ENCODE measurements around the gene B3GNT3.

Gene B3GNT3

GRCh38 chr19:17790059-17790780 is 4.7 kb upstream of the B3GNT3 start:
- Histone ChIP-seq H3K9me3 (ENCODE audit: control insufficient read depth, low read length) (no peaks in the 10 kb centered on the region), H3K4me3 (ENCODE audit: insufficient read depth in 1 of 2, low read depth in 1 of 2, low read length in 2 of 2) (no peak overlapping the region), H3K23ac (ENCODE audit: low read length in 2 of 2) (no peak overlapping the region), H3K4me1 (ENCODE audit: control insufficient read depth, insufficient read depth, low read depth, low read length) (peaks cover 7% of the 10 kb centered on the region), H3K9ac (ENCODE audit: low read length) (no peak overlapping the region), H3K14ac (ENCODE audit: low read length in 2 of 2) (no peak overlapping the region), H2BK5ac (ENCODE audit: low read depth, low read length, poor library complexity, severe bottlenecking) (no peak overlapping the region), H3K79me1 (replicated peaks; ENCODE audit: low read length, poor library complexity, severe bottlenecking) (no peaks in the 10 kb centered on the region), H2BK15ac (ENCODE audit: low read depth, poor library complexity, severe bottlenecking) (no peak overlapping the region), H4K91ac (ENCODE audit: low read length) (no peak overlapping the region), H3K36me3 (ENCODE audit: control insufficient read depth in 1 of 2, insufficient read depth in 2 of 2, low read depth in 1 of 2, low read length in 2 of 2) (no peaks in the 10 kb centered on the region), H2AFZ (ENCODE audit: low read depth, low read length) (no peak overlapping the region), H2AK5ac (ENCODE audit: low read length, severe bottlenecking) (no peak overlapping the region), H2BK12ac (ENCODE audit: low read length in 2 of 2) (no peak overlapping the region), H3K18ac (ENCODE audit: low read depth in 1 of 2, low read length in 2 of 2) (no peak overlapping the region), H3K27me3 (ENCODE audit: control insufficient read depth in 1 of 2, insufficient read depth in 1 of 2, low read length in 2 of 2) (peaks cover 24 to 42% of the 10 kb centered on the region in 2 experiments), H3K4me2 (ENCODE audit: low read length, poor library complexity, severe bottlenecking) (no peak overlapping the region), H4K8ac (ENCODE audit: low read length) (no peak overlapping the region), H2BK120ac (ENCODE audit: low read depth, low read length) (no peak overlapping the region), H3K27ac (ENCODE audit: low read length, poor library complexity, severe bottlenecking) (no peak overlapping the region), H3K4ac (ENCODE audit: low read depth in 1 of 2, low read length in 2 of 2) (no peak overlapping the region)
- WGBS, result 71% methylated on average over 5 of the region's 6 CpGs
- DNase-seq, result no peak

GRCh38 chr19:17794412-17794730 is 567 bp upstream of the B3GNT3 start:
- H4K91ac ChIP-seq (ENCODE audit: low read length), result no peak overlapping the region
- WGBS, result 54% methylated on average over 9 of the region's 9 CpGs
- no peak overlapping the region for H2AK5ac ChIP-seq (ENCODE audit: low read length, severe bottlenecking)
- no peaks in the 10 kb centered on the region for H3K79me1 ChIP-seq (replicated peaks; ENCODE audit: low read length, poor library complexity, severe bottlenecking)
- H3K9me3 ChIP-seq (ENCODE audit: control insufficient read depth, low read length), result no peaks in the 10 kb centered on the region
- H3K27ac ChIP-seq (ENCODE audit: low read length, poor library complexity, severe bottlenecking), result no peak overlapping the region
- peaks cover 49 to 68% of the 10 kb centered on the region in 2 experiments for H3K27me3 ChIP-seq (ENCODE audit: control insufficient read depth in 1 of 2, insufficient read depth in 1 of 2, low read length in 2 of 2)
- H3K18ac ChIP-seq (ENCODE audit: low read depth in 1 of 2, low read length in 2 of 2), result no peak overlapping the region
- no peak overlapping the region for H2BK120ac ChIP-seq (ENCODE audit: low read depth, low read length)
- no peak overlapping the region for H3K9ac ChIP-seq (ENCODE audit: low read length)
- peaks cover 12% of the 10 kb centered on the region for H3K4me1 ChIP-seq (ENCODE audit: control insufficient read depth, insufficient read depth, low read depth, low read length)
- no peak overlapping the region for H3K14ac ChIP-seq (ENCODE audit: low read length in 2 of 2)
- no peak for DNase-seq
- H2BK12ac ChIP-seq (ENCODE audit: low read length in 2 of 2), result no peak overlapping the region
- no peak overlapping the region for H3K4me2 ChIP-seq (ENCODE audit: low read length, poor library complexity, severe bottlenecking)
- no peak overlapping the region for H2BK5ac ChIP-seq (ENCODE audit: low read depth, low read length, poor library complexity, severe bottlenecking)
- H3K4me3 ChIP-seq (ENCODE audit: insufficient read depth in 1 of 2, low read depth in 1 of 2, low read length in 2 of 2), result no peak overlapping the region
- no peak overlapping the region for H4K8ac ChIP-seq (ENCODE audit: low read length)
- H3K36me3 ChIP-seq (ENCODE audit: control insufficient read depth in 1 of 2, insufficient read depth in 2 of 2, low read depth in 1 of 2, low read length in 2 of 2), result no peaks in the 10 kb centered on the region
- H2BK15ac ChIP-seq (ENCODE audit: low read depth, poor library complexity, severe bottlenecking), result no peak overlapping the region
- no peak overlapping the region for H3K4ac ChIP-seq (ENCODE audit: low read depth in 1 of 2, low read length in 2 of 2)
- H2AFZ ChIP-seq (ENCODE audit: low read depth, low read length), result no peak overlapping the region
- no peak overlapping the region for H3K23ac ChIP-seq (ENCODE audit: low read length in 2 of 2)

- Histone ChIP-seq H2BK120ac (ENCODE audit: low read depth, low read length) (no peak overlapping the region), H3K9ac (ENCODE audit: low read length) (no peak overlapping the region), H3K9me3 (ENCODE audit: control insufficient read depth, low read length) (no peaks in the 10 kb centered on the region), H3K23ac (ENCODE audit: low read length in 2 of 2) (no peak overlapping the region), H3K27me3 (ENCODE audit: control insufficient read depth in 1 of 2, insufficient read depth in 1 of 2, low read length in 2 of 2) (peaks cover 52 to 74% of the 10 kb centered on the region in 2 experiments), H3K4me1 (ENCODE audit: control insufficient read depth, insufficient read depth, low read depth, low read length) (peaks cover 14% of the 10 kb centered on the region), H3K79me1 (replicated peaks; ENCODE audit: low read length, poor library complexity, severe bottlenecking) (no peaks in the 10 kb centered on the region), H4K8ac (ENCODE audit: low read length) (no peak overlapping the region), H3K18ac (ENCODE audit: low read depth in 1 of 2, low read length in 2 of 2) (no peak overlapping the region), H3K14ac (ENCODE audit: low read length in 2 of 2) (no peak overlapping the region), H3K4me2 (ENCODE audit: low read length, poor library complexity, severe bottlenecking) (no peak overlapping the region), H3K36me3 (ENCODE audit: control insufficient read depth in 1 of 2, insufficient read depth in 2 of 2, low read depth in 1 of 2, low read length in 2 of 2) (no peaks in the 10 kb centered on the region), H2BK12ac (ENCODE audit: low read length in 2 of 2) (no peak overlapping the region), H2BK5ac (ENCODE audit: low read depth, low read length, poor library complexity, severe bottlenecking) (no peak overlapping the region), H3K4ac (ENCODE audit: low read depth in 1 of 2, low read length in 2 of 2) (no peak overlapping the region), H3K27ac (ENCODE audit: low read length, poor library complexity, severe bottlenecking) (no peak overlapping the region), H2AK5ac (ENCODE audit: low read length, severe bottlenecking) (no peak overlapping the region), H2AFZ (ENCODE audit: low read depth, low read length) (no peak overlapping the region), H3K4me3 (ENCODE audit: insufficient read depth in 1 of 2, low read depth in 1 of 2, low read length in 2 of 2) (no peak overlapping the region), H2BK15ac (ENCODE audit: low read depth, poor library complexity, severe bottlenecking) (no peak overlapping the region), H4K91ac (ENCODE audit: low read length) (no peak overlapping the region)
- 37% methylated on average over 13 of the region's 14 CpGs for WGBS
- no peak for DNase-seq
These were observed 538 bp downstream of the B3GNT3 start for GRCh38 chr19:17795495-17795856.

GRCh38 chr19:17796013-17796837 is 1.3 kb downstream of the B3GNT3 start:
- H2BK15ac ChIP-seq (ENCODE audit: low read depth, poor library complexity, severe bottlenecking), result no peak overlapping the region
- 83% methylated on average over 6 of the region's 6 CpGs for WGBS
- no peak overlapping the region for H4K8ac ChIP-seq (ENCODE audit: low read length)
- H3K27ac ChIP-seq (ENCODE audit: low read length, poor library complexity, severe bottlenecking), result no peak overlapping the region
- no peak overlapping the region for H2BK5ac ChIP-seq (ENCODE audit: low read depth, low read length, poor library complexity, severe bottlenecking)
- H3K4me1 ChIP-seq (ENCODE audit: control insufficient read depth, insufficient read depth, low read depth, low read length), result peaks cover 14% of the 10 kb centered on the region
- H2AK5ac ChIP-seq (ENCODE audit: low read length, severe bottlenecking), result no peak overlapping the region
- H3K9me3 ChIP-seq (ENCODE audit: control insufficient read depth, low read length), result no peaks in the 10 kb centered on the region
- no peak overlapping the region for H3K23ac ChIP-seq (ENCODE audit: low read length in 2 of 2)
- H3K18ac ChIP-seq (ENCODE audit: low read depth in 1 of 2, low read length in 2 of 2), result no peak overlapping the region
- H3K4ac ChIP-seq (ENCODE audit: low read depth in 1 of 2, low read length in 2 of 2), result no peak overlapping the region
- H3K27me3 ChIP-seq (ENCODE audit: control insufficient read depth in 1 of 2, insufficient read depth in 1 of 2, low read length in 2 of 2), result peaks cover 52 to 76% of the 10 kb centered on the region in 2 experiments
- no peak overlapping the region for H2BK120ac ChIP-seq (ENCODE audit: low read depth, low read length)
- H3K79me1 ChIP-seq (replicated peaks; ENCODE audit: low read length, poor library complexity, severe bottlenecking), result no peaks in the 10 kb centered on the region
- DNase-seq, result no peak
- H2AFZ ChIP-seq (ENCODE audit: low read depth, low read length), result no peak overlapping the region
- no peak overlapping the region for H3K9ac ChIP-seq (ENCODE audit: low read length)
- no peaks in the 10 kb centered on the region for H3K36me3 ChIP-seq (ENCODE audit: control insufficient read depth in 1 of 2, insufficient read depth in 2 of 2, low read depth in 1 of 2, low read length in 2 of 2)
- no peak overlapping the region for H4K91ac ChIP-seq (ENCODE audit: low read length)
- H3K14ac ChIP-seq (ENCODE audit: low read length in 2 of 2), result no peak overlapping the region
- H2BK12ac ChIP-seq (ENCODE audit: low read length in 2 of 2), result no peak overlapping the region
- H3K4me3 ChIP-seq (ENCODE audit: insufficient read depth in 1 of 2, low read depth in 1 of 2, low read length in 2 of 2), result no peak overlapping the region
- H3K4me2 ChIP-seq (ENCODE audit: low read length, poor library complexity, severe bottlenecking), result no peak overlapping the region
